Lower lobe of right lung (tissue), 2 donors: Measurements from ENCODE around the gene TTC23. TPM values are rescaled to one million over a fixed set of nuclear protein-coding genes. Genes with fewer than 3 reads are reported as not detected.

Experiments
- ATAC-seq, 2 donors: fragments of 200-7000 bp; cut with Tn5 transposase; one replicate each; pipeline ENCODE4 v1.9.1; 2020 to 2022; ENCODE audit warnings: mild to moderate bottlenecking in 2 of 2, moderate library complexity in 2 of 2
- DNase-seq: peaks from one replicate; pipeline ENCODE4 v3.0.0-alpha.2; 2020
- H3K27ac ChIP-seq: fragments of 200-600 bp; one replicate; pipeline ENCODE4 v1.8.0; 2022
- H3K27me3 ChIP-seq: fragments of 200-600 bp; one replicate; pipeline ENCODE4 v1.8.0; 2022; ENCODE audit warnings: low read depth
- H3K36me3 ChIP-seq: fragments of 200-600 bp; one replicate; pipeline ENCODE4 v1.8.0; 2022; ENCODE audit warnings: mild to moderate bottlenecking
- H3K4me1 ChIP-seq: fragments of 200-600 bp; one replicate; pipeline ENCODE4 v1.8.0; 2022
- H3K4me3 ChIP-seq: fragments of 200-600 bp; one replicate; pipeline ENCODE4 v1.8.0; 2022; ENCODE audit warnings: mild to moderate bottlenecking
- H3K9me3 ChIP-seq: fragments of 200-600 bp; one replicate; pipeline ENCODE4 v1.8.0; 2022
- intact Hi-C: fragments of 100-400 bp; cut with DNase I; formaldehyde crosslinking; loops from one replicate; pipeline ENCODE4 v1.11.0; 2022
- total RNA-seq: library from RNA; stranded (reverse); fragmentation: NEBNext Ultra II Directional; extraction: Animal tissue kit (Norgen Biotek cat#: 25700); gene quantifications from one replicate; pipeline ENCODE4 v1.2.1, GENCODE V29; 2021
- TF ChIP-seq, protein P1 (sequence below): fragments of 200-600 bp; IDR thresholded peaks from one replicate; pipeline ENCODE4 v1.8.0; 2022; ENCODE audit warnings: antibody characterized with exemption, mild to moderate bottlenecking
- donor health status: DM: no; HTN: yes; CAD: no; lungs with severe emphysema.

TTC23 gene
- total RNA-seq, 1 donor from 2014 or later = 16.4 TPM

DNA sequence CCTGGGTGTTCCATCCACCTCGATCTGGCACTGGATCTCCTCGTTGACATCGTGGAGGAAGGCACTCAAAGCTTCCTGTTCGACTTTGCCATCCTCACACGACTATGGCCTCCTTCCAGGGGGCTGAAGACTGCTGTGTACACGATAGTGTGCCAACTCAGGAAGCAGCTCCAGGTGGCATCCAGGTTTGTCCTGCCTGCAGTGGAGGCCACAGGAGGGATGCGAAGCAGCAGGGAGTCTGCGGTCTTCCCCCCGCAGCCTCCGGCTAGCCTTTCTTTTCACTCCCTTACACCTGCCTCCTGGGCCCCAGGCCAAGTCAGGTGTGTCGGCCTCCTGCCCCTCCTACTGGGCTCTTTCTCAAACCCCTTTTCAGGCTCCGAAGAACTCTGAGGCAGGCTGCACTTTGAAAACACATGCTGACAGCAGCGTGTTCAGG lies 112.3 kb downstream of the TTC23 start:
- intact Hi-C loops = no loop called here
- Histone ChIP-seq H3K4me1 (no peaks in the 10 kb centered on the region), H3K9me3 (no peaks in the 10 kb centered on the region), H3K27me3 (no peaks in the 10 kb centered on the region), H3K27ac (no peak overlapping the region), H3K36me3 (peaks cover 32% of the 10 kb centered on the region), H3K4me3 (no peak overlapping the region)
- no peak for DNase-seq
- TF ChIP-seq, protein P1, sequence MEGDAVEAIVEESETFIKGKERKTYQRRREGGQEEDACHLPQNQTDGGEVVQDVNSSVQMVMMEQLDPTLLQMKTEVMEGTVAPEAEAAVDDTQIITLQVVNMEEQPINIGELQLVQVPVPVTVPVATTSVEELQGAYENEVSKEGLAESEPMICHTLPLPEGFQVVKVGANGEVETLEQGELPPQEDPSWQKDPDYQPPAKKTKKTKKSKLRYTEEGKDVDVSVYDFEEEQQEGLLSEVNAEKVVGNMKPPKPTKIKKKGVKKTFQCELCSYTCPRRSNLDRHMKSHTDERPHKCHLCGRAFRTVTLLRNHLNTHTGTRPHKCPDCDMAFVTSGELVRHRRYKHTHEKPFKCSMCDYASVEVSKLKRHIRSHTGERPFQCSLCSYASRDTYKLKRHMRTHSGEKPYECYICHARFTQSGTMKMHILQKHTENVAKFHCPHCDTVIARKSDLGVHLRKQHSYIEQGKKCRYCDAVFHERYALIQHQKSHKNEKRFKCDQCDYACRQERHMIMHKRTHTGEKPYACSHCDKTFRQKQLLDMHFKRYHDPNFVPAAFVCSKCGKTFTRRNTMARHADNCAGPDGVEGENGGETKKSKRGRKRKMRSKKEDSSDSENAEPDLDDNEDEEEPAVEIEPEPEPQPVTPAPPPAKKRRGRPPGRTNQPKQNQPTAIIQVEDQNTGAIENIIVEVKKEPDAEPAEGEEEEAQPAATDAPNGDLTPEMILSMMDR = no peak
- ATAC-seq = no peak

DNA sequence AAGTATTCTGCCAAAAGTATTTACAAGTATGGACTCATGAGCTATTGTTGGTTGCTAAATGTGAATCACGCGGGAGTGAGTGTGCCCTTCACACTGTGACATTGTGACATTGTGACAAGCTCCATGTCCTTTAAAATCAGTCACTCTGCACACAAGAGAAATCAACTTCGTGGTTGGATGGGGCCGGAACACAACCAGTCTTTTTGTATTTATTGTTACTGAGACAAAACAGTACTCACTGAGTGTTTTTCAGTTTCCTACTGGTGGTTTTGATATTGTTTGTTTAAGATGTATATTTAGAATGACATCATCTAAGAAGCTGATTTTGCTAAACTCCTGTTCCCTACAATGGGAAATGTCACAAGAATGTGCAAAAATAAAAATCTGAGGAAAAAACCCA lies 114.2 kb downstream of the TTC23 start:
- TF ChIP-seq, protein P1 = no peak
- Histone ChIP-seq H3K27ac (no peak overlapping the region), H3K4me3 (no peak overlapping the region), H3K36me3 (peaks cover 30% of the 10 kb centered on the region), H3K27me3 (no peaks in the 10 kb centered on the region), H3K9me3 (no peaks in the 10 kb centered on the region), H3K4me1 (no peaks in the 10 kb centered on the region)
- intact Hi-C loops = no loop called here
- no peak for ATAC-seq
- DNase-seq = no peak

DNA sequence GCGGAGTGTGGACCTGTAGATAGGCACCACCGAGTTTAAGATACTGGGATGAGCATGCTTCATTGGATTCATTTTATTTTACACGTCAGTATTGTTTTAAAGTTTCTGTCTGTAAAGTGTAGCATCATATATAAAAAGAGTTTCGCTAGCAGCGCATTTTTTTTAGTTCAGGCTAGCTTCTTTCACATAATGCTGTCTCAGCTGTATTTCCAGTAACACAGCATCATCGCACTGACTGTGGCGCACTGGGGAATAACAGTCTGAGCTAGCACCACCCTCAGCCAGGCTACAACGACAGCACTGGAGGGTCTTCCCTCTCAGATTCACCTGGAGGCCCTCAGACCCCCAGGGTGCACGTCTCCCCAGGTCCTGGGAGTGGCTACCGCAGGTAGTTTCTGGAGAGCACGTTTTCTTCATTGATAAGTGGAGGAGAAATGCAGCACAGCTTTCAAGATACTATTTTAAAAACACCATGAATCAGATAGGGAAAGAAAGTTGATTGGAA lies 115.0 kb downstream of the TTC23 start:
- H3K27ac ChIP-seq = no peak overlapping the region
- DNase-seq = no peak

DNA sequence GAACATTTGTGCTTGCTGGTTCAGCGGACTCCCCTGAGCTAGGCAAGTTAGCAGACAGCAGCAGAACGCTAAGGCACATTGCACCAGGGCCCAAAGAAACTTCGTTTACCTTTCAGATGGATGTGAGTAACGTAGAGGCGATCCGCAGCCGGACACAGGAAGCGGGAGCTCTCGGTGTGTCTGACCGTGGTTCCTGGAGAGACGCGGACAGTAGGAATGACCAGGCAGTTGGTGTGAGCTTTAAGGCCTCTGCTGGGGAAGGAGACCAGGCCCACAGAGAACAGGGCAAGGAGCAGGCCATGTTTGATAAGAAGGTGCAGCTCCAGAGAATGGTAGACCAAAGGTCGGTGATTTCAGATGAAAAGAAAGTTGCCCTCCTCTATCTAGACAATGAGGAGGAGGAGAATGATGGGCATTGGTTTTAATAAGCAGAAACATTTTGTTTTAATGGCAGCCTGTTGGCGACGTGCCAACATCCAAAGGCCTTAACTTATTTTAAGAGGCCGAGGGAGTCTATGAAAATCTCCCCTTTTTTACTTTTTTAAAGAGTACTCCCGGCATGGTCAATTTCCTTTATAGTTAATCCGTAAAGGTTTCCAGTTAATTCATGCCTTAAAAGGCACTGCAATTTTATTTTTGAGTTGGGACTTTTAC lies 116.6 kb downstream of the TTC23 start:
- peaks cover 15% of the 10 kb centered on the region for H3K36me3 ChIP-seq
- H3K4me1 ChIP-seq = no peaks in the 10 kb centered on the region
- intact Hi-C loops = no loop called here
- no peaks in the 10 kb centered on the region for H3K9me3 ChIP-seq
- no peak overlapping the region for H3K4me3 ChIP-seq
- TF ChIP-seq, protein P1 = no peak
- no peak overlapping the region for H3K27ac ChIP-seq
- no peak for DNase-seq
- no peak for ATAC-seq
- H3K27me3 ChIP-seq = no peaks in the 10 kb centered on the region

More for the DNA sequence above, 115.0 kb downstream of the TTC23 start:
- H3K36me3 ChIP-seq = peaks cover 29% of the 10 kb centered on the region
- ATAC-seq = no peak
- no peaks in the 10 kb centered on the region for H3K27me3 ChIP-seq
- no peaks in the 10 kb centered on the region for H3K9me3 ChIP-seq
- intact Hi-C loops = no loop called here
- H3K4me3 ChIP-seq = no peak overlapping the region
- TF ChIP-seq, protein P1 = no peak
- no peaks in the 10 kb centered on the region for H3K4me1 ChIP-seq

DNA sequence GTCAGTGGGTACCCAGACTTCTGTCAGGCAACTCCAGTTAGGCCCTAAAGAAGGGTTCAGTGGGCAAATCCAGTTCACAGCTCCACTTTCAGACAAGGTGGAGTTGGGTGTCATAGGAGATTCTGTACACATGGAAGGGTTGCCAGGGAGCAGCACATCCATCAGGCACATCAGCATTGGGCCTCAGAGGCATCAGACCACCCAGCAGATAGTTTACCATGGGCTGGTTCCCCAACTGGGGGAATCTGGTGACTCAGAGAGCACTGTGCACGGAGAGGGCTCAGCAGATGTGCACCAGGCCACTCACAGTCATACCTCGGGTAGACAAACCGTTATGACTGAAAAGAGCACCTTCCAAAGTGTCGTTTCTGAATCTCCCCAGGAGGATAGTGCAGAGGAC lies 117.3 kb downstream of the TTC23 start:
- Histone ChIP-seq H3K27ac (no peak overlapping the region), H3K27me3 (no peaks in the 10 kb centered on the region), H3K4me1 (no peaks in the 10 kb centered on the region), H3K9me3 (no peaks in the 10 kb centered on the region), H3K36me3 (peaks cover 8% of the 10 kb centered on the region), H3K4me3 (no peak overlapping the region)
- no peak for ATAC-seq
- TF ChIP-seq, protein P1 = no peak
- DNase-seq = no peak
- intact Hi-C loops = no loop called here
